GM19043 (cell line): Measurements from ENCODE around the gene NPPA.

Experiments
- ATAC-seq: cut with Tn5 transposase; IDR thresholded peaks from one replicate; pipeline ENCODE4 v1.9.1; 2021; ENCODE audit warnings: low read depth; ENCODE audit not compliant: unreplicated experiment

NPPA gene

GRCh38 chr1:11874624-11875023 lies 27.0 kb upstream of the NPPA start:
- ATAC-seq = no peak

GRCh38 chr1:11874258-11874562 lies 26.6 kb upstream of the NPPA start:
- ATAC-seq = no peak

GRCh38 chr1:11873395-11874257 lies 26.0 kb upstream of the NPPA start:
- no peak for ATAC-seq

- no peak for ATAC-seq
Measured at GRCh38 chr1:11872545-11872944, 25.0 kb upstream of the NPPA start.

GRCh38 chr1:11869650-11870207 lies 22.1 kb upstream of the NPPA start:
- ATAC-seq = no peak

DNA sequence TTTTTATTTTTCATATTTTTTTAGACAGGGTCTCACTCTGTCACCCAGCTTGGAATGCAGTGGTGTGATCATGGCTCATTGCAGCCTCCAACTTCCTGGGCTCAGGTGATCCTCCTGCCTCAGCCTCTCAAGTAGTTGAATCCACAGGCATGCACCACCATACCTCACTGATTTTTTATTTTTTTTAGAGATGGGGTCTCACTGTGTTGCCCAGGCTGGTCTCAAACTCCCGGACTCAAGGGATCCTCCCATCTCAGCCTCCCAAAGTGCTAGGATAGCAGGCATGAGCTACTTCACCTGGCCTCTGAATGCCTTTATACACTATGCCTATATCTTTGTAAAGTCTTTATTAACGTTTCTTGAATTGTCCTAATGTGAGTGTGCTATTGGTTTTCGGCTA lies 21.5 kb upstream of the NPPA start:
- ATAC-seq = no peak

DNA sequence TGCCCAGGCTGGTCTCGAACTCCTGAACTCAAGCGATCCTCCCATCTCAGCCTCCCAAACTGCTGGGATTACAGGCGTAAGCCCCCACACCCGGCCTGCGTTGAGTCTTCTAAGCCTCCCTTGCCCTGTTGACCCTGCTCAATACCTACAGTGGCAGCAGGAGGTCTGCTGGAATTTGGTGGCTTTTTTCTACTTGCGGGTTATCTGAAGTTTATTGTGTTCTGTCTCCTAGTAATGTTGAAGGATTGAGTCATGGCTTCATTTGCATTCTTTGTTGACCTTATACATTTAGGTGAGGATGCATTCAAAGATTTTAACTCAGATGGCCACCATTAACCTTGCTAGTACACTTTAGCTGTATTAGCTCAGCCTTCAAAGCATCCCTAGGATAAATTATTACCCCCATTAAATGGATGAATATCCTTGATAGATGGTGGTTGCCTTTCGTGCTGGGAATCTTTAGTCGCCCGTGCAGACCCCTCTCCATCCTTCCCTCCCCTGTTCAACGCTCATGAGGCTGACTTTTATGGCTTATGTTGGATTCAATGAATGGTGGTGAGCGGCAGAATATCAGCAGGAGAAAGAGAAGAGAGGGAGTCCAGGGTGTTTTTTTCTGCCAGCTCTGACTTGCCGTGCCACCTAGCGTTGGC lies 20.9 kb upstream of the NPPA start:
- ATAC-seq = no peak

DNA sequence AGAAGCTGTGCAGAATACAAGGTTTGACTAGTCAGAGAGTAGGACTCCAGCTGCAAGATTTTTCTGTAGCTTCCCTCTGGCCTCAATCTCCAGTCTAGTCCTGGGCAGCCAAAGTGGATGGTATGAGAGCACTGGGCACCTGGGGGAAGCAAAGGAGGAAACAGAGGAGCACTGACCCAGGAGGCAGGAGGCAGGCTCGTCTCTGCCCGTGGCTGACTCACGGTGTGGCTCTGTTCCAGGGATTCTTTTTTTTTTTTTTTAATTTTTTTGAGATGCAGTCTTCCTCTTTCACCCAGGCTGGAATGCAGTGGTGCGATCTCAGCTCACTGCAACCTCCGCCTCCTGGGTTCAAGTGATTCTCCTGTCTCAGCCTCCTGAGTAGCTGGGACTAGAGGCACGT lies 15.3 kb upstream of the NPPA start:
- no peak for ATAC-seq

GRCh38 chr1:11860587-11860986 lies 13.0 kb upstream of the NPPA start:
- no peak for ATAC-seq

GRCh38 chr1:11860083-11860482 lies 12.5 kb upstream of the NPPA start:
- ATAC-seq = no peak

DNA sequence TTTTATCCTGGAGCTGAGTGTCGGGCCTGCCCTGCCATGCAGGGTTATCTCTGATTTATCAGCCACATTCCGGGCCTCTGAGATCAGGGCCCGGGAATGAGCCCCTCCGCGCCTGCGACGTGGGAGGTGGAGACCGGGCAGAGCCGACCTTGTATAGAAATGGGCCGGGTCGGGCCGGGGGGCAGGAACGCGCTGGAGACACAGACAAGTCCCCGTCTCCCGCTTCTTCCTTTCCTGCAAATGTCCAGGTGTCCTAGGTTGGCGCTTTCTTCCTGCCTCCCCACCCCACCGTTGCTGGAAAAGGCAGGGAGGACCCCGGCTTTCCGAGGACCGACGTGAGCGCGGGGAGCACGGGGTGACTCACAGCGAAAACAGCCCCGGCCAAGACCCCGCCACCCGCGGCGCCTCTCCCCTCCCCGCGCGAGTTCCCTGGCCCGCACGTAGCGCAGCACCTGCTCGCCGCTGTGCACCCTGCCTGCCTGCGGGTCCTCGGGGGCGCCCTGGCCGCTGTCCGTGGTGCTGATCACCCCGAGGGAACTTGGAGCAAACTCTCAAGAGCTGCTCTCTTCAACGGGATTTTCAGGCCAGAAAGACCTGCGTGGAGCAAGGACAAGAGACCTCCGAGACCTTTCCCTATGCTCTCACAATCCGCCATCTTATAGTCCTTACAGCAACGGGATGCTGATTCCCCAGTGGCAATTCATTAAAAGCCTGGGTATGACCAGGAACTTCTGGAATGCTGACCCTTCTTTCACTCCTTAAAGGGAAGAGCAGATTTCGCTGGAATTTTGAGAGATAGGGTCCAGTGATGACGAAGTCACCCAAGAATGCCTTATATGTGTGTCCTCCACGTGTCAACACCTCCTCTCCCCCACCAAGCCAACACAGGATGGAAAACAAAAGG lies 11.6 kb upstream of the NPPA start:
- no peak for ATAC-seq

- ATAC-seq = no peak
Measured at GRCh38 chr1:11858613-11858967, 11.0 kb upstream of the NPPA start, which contains the start of gene NPPB. Gene NPPB, minus strand, starts transcription at chr1:11858945. Its CDS starts 112 bp downstream, at chr1:11858833.

DNA sequence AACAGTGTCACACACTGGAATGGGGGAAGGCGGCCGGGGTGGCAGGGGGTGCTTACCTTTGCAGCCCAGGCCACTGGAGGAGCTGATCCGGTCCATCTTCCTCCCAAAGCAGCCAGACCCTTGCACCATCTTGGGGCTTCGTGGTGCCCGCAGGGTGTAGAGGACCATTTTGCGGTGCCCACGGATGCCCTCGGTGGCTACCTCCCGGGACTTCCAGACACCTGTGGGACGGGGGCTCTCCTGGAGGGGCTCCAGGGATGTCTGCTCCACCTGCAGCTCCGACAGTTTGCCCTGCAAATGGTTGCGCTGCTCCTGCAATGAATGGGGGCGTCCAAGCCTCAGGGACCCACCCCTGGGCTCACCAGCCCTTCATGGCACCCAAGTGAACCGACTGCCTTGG lies 10.6 kb upstream of the NPPA start:
- ATAC-seq = no peak

DNA sequence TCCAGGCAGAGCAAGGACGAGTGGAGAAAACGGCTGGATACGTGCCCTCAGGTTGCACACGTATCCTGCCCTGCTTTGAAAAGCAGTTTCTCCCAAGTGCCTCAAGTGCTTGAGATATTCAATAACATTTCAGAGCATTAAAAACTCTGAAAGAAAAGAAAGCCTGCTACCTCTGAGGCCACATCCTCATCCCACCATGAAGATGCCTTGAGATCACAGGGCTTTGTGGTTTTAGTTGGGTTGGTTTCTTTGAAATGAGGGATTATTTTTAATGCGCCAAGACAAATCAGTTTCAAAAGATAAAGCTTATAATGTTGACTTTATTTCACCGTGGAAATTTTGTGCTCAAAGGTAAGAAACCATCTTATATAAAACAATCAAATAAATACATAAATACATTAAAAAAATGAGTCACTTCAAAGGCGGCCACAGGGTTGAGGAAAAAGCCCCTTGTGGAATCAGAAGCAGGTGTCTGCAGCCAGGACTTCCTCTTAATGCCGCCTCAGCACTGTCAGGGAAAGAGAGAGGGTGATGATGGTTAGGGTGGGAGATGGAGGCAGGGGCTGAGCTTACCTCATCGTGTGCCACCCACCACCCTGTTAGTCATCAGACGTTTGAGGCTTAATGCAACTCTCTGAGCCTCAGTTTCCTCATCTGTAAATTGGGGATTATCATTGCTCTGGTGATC lies 9.7 kb upstream of the NPPA start:
- no peak for ATAC-seq

DNA sequence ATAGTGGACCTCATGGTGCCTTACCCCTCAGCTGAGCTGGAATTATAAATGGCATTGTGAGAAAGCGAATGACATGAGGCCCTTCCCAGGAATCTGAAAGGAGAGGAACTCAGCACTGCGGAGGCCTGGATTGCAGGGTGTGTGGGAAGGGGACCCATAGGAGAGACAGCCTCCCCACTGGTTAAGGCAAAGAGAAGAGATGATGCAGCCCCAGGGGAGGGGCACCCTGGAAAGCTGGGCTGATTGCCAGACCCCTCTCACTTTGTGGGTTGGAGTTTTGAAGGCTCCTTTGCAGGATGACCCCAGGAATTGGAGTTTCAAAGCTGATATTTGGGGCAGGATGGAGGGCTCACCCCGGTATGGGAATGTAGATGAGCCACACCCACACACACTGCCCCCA lies 9.1 kb upstream of the NPPA start:
- no peak for ATAC-seq

GRCh38 chr1:11855430-11855829 lies 7.8 kb upstream of the NPPA start:
- no peak for ATAC-seq

GRCh38 chr1:11854519-11854918 lies 6.9 kb upstream of the NPPA start:
- ATAC-seq = no peak

GRCh38 chr1:11851180-11851579 lies 3.6 kb upstream of the NPPA start:
- ATAC-seq = no peak

GRCh38 chr1:11850156-11850555 lies 2.6 kb upstream of the NPPA start:
- ATAC-seq = no peak

GRCh38 chr1:11848373-11848700 lies 754 bp upstream of the NPPA start:
- no peak for ATAC-seq
